K562 (cell line): ENCODE results near the gene C4orf36. TPM values are rescaled to one million over a fixed set of nuclear protein-coding genes. Genes with fewer than 3 reads are reported as not detected.
A peak's percentile ranks its signal among the peaks of the same experiment; 100 is the strongest.

ENCODE experiments used
- ARID1B ChIP-seq: fragments of 450-650 bp; IDR thresholded peaks from 2 replicates; pipeline ENCODE4 v1.6.1; 2016; ENCODE audit warnings: antibody characterized with exemption, mild to moderate bottlenecking, inconsistent platforms
- FOXO4 ChIP-seq: fragments of 450-650 bp; formaldehyde crosslinking; IDR thresholded peaks from 2 replicates; pipeline ENCODE4 v1.4.0; 2020; ENCODE audit warnings: mild to moderate bottlenecking, moderate library complexity
- KAT2B ChIP-seq: IDR thresholded peaks from one replicate; pipeline ENCODE4 v1.6.1; 2012; ENCODE audit warnings: low read depth, mild to moderate bottlenecking, control low read depth, inconsistent platforms, low read length, moderate library complexity
- MCM3 ChIP-seq: fragments of 450-650 bp; IDR thresholded peaks from 2 replicates; pipeline ENCODE4 v1.6.1; 2016
- MGA ChIP-seq: fragments of 450-650 bp; IDR thresholded peaks from 2 replicates; pipeline ENCODE4 v1.6.1; 2016; ENCODE audit warnings: mild to moderate bottlenecking, moderate library complexity
- POLR2H ChIP-seq: IDR thresholded peaks from 2 replicates; pipeline ENCODE4 v1.6.1; 2016; ENCODE audit warnings: missing genetic modification characterization, low read depth, mild to moderate bottlenecking, control low read depth, missing compliant biosample characterization, moderate library complexity
- RNF2 ChIP-seq: sonication (generic); IDR thresholded peaks from 2 replicates; pipeline ENCODE4 v1.6.1; 2016
- SMAD1 ChIP-seq: fragments of 150-350 bp; IDR thresholded peaks from 2 replicates; pipeline ENCODE4 v1.6.1; 2014; ENCODE audit warnings: low read length, low read depth; ENCODE audit not compliant: partially characterized antibody
- ZBTB17 ChIP-seq: fragments of 450-650 bp; formaldehyde crosslinking; IDR thresholded peaks from 2 replicates; pipeline ENCODE4 v1.4.0; 2020; ENCODE audit warnings: mild to moderate bottlenecking
- ZBTB26 ChIP-seq: fragments of 450-650 bp; formaldehyde crosslinking; IDR thresholded peaks from 2 replicates; pipeline ENCODE4 v1.4.0; 2022; ENCODE audit warnings: missing genetic modification characterization
- ZNF23 ChIP-seq: fragments of 250-450 bp; sonication (Bioruptor Pico); IDR thresholded peaks from 2 replicates; pipeline ENCODE4 v1.4.0; 2020; ENCODE audit warnings: mild to moderate bottlenecking
- polyA plus RNA-seq, 8 experiments: library from polyadenylated mRNA; depleted of rRNA in 4 of 8; stranded (reverse) in 5 of 8; unstranded in 3 of 8; fragments of >200 nt; fragmentation: Nextera tagmentation in 2 of 8; fragmentation: Illumina TruSeq in 1 of 8; extraction: Ambion mirVana in 2 of 8; extraction: Trizol in 1 of 8; gene quantifications; 2 replicates each; pipeline versions ENCODE4 v1.2.1 to v1.2.3, GENCODE V29; 2011 to 2014; ENCODE audit warnings: inconsistent platforms in 1 of 8, missing spikeins in 1 of 8
- total RNA-seq, 7 experiments: library from RNA; depleted of rRNA in 6 of 7; stranded (reverse); fragments of >200 nt in 6 of 7; fragmentation: Illumina TruSeq in 2 of 7; extraction: Trizol in 2 of 7; gene quantifications; 2 replicates each; pipeline versions ENCODE4 v1.2.1 to v1.2.3, GENCODE V29; 2011 to 2021; ENCODE audit warnings: low replicate concordance in 1 of 7

The C4orf36 gene
- total and polyA plus RNA-seq, 9 of the 15 experiments (the other 6 are each of a cell fraction or from before 2014, with no cell fraction given) = 0.14 to 0.45 (median 0.20) TPM; not detected in 5

- TF ChIP-seq MGA (no peak), ZBTB17 (CRISPR knock-in tag) (no peak), ZBTB26 (CRISPR knock-in tag) (0 out of 2 replicates have a peak, but pooled peaks have one; percentile 37), FOXO4 (CRISPR knock-in tag) (no peak), MCM3 (no peak), RNF2 (no peak), KAT2B (no peak), ZNF23 (CRISPR knock-in tag) (no peak), SMAD1 (no peak), POLR2H (tag) (no peak), ARID1B (peak; percentile 72)
These were observed 25.2 kb upstream of the C4orf36 start (continued) for GRCh38 chr4:86917212-86918039.
